MM.1S (cell line): ENCODE results near the gene DCAF11.

ENCODE experiments used
- DNase-seq: peaks from one replicate; pipeline ENCODE4 v3.0.0-alpha.2; 2015
- H2AFZ ChIP-seq: fragments of 300-600 bp; sonication (generic); 2 replicates; pipeline ENCODE4 v1.6.0; 2016; ENCODE audit warnings: antibody characterized with exemption, low read length
- H3F3A ChIP-seq: fragments of 300-600 bp; sonication (generic); 2 replicates; pipeline ENCODE4 v1.6.1; 2016; ENCODE audit warnings: mild to moderate bottlenecking, antibody characterized with exemption, low read length, moderate library complexity, mixed read lengths; ENCODE audit not compliant: insufficient read depth
- H3K27ac ChIP-seq: fragments of 300-600 bp; sonication (generic); 2 replicates; pipeline ENCODE4 v1.5.1; 2016; ENCODE audit warnings: mild to moderate bottlenecking, low read length
- H3K27me3 ChIP-seq: fragments of 300-600 bp; sonication (generic); replicated peaks from 2 replicates; pipeline ENCODE4 v1.6.0; 2016; ENCODE audit warnings: low read length; ENCODE audit not compliant: insufficient read depth
- H3K36me3 ChIP-seq: fragments of 300-600 bp; sonication (generic); replicated peaks from 2 replicates; pipeline ENCODE4 v1.6.1; 2016; ENCODE audit warnings: mild to moderate bottlenecking, low read length, mixed read lengths; ENCODE audit not compliant: insufficient read depth
- H3K4me1 ChIP-seq: fragments of 300-600 bp; sonication (generic); 2 replicates; pipeline ENCODE4 v1.6.1; 2016; ENCODE audit warnings: low read length, mixed read lengths
- H3K4me2 ChIP-seq: fragments of 300-600 bp; sonication (generic); 2 replicates; pipeline ENCODE4 v1.6.0; 2016; ENCODE audit warnings: low read depth, low read length
- H3K4me3 ChIP-seq: fragments of 300-600 bp; sonication (generic); 2 replicates; pipeline ENCODE4 v1.5.1; 2016; ENCODE audit warnings: low read length, mixed read lengths
- H3K79me2 ChIP-seq: fragments of 300-600 bp; sonication (generic); 2 replicates; pipeline ENCODE4 v1.6.1; 2016; ENCODE audit warnings: mixed run types, low read length, mixed read lengths
- H3K9ac ChIP-seq: fragments of 300-600 bp; sonication (generic); 2 replicates; pipeline ENCODE4 v1.6.1; 2016; ENCODE audit warnings: low read length, mixed read lengths
- H3K9me2 ChIP-seq: fragments of 300-600 bp; sonication (generic); replicated peaks from 2 replicates; pipeline ENCODE4 v1.6.1; 2016; ENCODE audit warnings: mild to moderate bottlenecking, low read length, mixed read lengths; ENCODE audit not compliant: insufficient read depth
- H3K9me3 ChIP-seq: fragments of 300-600 bp; sonication (generic); replicated peaks from 2 replicates; pipeline ENCODE4 v1.6.1; 2016; ENCODE audit warnings: mild to moderate bottlenecking, low read length, mixed read lengths; ENCODE audit not compliant: insufficient read depth
- H4K20me1 ChIP-seq: fragments of 300-600 bp; sonication (generic); 2 replicates; pipeline ENCODE4 v1.6.1; 2016; ENCODE audit warnings: mild to moderate bottlenecking, low read length, moderate library complexity, mixed read lengths; ENCODE audit not compliant: insufficient read depth
- EZH2 ChIP-seq: fragments of 300-600 bp; sonication (generic); optimal IDR thresholded peaks from 2 replicates; pipeline ENCODE3; 2017; ENCODE audit warnings: low read depth, mild to moderate bottlenecking, antibody characterized with exemption, low read length, mixed read lengths
- EZH2phosphoT487 ChIP-seq: fragments of 300-600 bp; sonication (generic); IDR thresholded peaks from 2 replicates; pipeline ENCODE4 v1.6.1; 2018; ENCODE audit warnings: antibody characterized with exemption, low read length
- TF ChIP-seq, protein P1 (sequence below): fragments of 300-600 bp; sonication (generic); IDR thresholded peaks from 2 replicates; pipeline ENCODE4 v1.5.1; 2016; ENCODE audit warnings: antibody characterized with exemption, low read length, mixed read lengths

The DCAF11 gene

DNA sequence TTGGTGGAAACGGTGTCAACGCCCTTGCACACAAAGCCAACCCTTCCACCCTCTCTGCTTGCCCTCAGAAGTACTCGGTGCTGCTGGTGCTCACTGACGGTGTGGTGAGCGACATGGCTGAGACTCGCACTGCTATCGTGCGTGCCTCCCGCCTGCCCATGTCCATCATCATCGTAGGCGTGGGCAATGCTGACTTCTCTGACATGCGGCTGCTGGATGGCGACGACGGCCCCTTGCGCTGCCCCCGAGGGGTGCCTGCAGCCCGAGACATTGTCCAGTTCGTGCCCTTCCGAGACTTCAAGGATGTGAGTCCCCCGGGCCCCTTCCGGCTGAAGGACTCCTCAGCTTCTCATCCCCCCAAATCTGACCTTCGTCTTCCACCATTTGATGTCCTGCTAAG, 37.5 kb upstream of the DCAF11 start:
- Histone ChIP-seq H3K9me2 (no peaks in the 10 kb centered on the region), H3K4me2 (no peak overlapping the region), H3K27me3 (no peaks in the 10 kb centered on the region), H3K9me3 (no peaks in the 10 kb centered on the region), H3K9ac (no peak overlapping the region), H4K20me1 (no peaks in the 10 kb centered on the region), H3K4me3 (no peak overlapping the region), H3K4me1 (peaks cover 12% of the 10 kb centered on the region), H2AFZ (no peak overlapping the region), H3F3A (no peaks in the 10 kb centered on the region), H3K36me3 (no peaks in the 10 kb centered on the region), H3K27ac (no peak overlapping the region), H3K79me2 (no peaks in the 10 kb centered on the region)
- no peak for TF ChIP-seq EZH2phosphoT487
- TF ChIP-seq, protein P1, sequence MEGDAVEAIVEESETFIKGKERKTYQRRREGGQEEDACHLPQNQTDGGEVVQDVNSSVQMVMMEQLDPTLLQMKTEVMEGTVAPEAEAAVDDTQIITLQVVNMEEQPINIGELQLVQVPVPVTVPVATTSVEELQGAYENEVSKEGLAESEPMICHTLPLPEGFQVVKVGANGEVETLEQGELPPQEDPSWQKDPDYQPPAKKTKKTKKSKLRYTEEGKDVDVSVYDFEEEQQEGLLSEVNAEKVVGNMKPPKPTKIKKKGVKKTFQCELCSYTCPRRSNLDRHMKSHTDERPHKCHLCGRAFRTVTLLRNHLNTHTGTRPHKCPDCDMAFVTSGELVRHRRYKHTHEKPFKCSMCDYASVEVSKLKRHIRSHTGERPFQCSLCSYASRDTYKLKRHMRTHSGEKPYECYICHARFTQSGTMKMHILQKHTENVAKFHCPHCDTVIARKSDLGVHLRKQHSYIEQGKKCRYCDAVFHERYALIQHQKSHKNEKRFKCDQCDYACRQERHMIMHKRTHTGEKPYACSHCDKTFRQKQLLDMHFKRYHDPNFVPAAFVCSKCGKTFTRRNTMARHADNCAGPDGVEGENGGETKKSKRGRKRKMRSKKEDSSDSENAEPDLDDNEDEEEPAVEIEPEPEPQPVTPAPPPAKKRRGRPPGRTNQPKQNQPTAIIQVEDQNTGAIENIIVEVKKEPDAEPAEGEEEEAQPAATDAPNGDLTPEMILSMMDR: no peak
- no peak for TF ChIP-seq EZH2
- no peak for DNase-seq

DNA sequence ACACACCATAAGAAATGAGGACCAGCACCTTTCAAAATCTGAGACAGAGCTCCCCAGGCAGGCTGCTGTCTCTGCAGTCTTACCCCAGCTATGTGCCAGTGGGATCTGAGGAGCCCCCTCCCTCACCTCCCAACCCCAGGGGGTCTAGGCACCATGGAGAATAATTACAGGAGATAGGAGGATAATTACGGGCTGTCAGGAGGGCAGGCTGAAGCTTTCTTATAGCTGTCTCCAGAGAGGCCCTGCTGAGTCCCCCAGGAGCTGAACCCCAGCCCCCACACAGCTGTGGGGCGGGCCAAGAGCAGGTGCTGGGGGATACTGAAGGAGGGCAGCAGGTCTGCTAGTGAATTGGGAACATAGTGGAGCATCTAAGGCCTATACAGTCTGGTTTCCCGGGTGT, 36.4 kb upstream of the DCAF11 start:
- no peak for DNase-seq
- no peaks in the 10 kb centered on the region for H3K9me3 ChIP-seq

DNA sequence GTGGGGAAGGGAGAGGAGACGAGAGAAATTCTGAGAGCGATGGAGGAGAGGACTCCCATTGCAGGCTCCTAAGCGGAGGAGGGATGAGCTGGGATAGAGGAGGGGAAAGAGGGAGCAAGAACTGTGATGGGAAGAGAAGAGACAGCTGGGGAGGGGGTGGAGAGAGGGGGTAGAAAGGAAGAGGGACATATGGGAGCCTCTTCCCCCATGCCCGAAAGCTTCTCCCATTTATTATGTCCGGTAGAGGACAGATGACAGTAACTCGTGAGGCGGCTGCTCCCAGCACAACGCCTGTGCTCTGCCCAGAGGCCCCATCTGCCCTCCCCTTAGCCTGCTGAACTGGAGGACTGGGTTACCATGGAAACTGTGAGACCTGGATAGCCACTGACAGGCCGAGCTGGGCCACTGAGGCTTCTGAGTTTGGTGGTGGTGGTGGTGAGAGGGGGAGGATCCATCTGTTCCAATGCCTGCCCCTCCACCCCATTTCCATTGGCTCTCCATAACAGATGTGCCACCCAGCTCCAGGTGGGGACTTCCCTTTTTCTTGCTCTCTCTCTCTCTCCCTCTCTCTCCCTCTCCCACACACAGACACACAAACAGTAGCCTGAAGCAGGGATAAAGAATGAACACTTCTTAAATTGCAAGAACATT, 35.0 kb upstream of the DCAF11 start:
- Histone ChIP-seq H3K27ac (no peak overlapping the region), H3K4me2 (no peak overlapping the region), H3K9me3 (no peaks in the 10 kb centered on the region), H3K36me3 (no peaks in the 10 kb centered on the region), H2AFZ (no peak overlapping the region), H3K4me3 (no peak overlapping the region), H3F3A (no peaks in the 10 kb centered on the region), H4K20me1 (no peaks in the 10 kb centered on the region), H3K27me3 (no peaks in the 10 kb centered on the region), H3K79me2 (no peaks in the 10 kb centered on the region), H3K9ac (no peak overlapping the region), H3K4me1 (peaks cover 12% of the 10 kb centered on the region), H3K9me2 (no peaks in the 10 kb centered on the region)
- TF ChIP-seq EZH2phosphoT487 (no peak), EZH2 (no peak)
- TF ChIP-seq, protein P1: no peak
- no peak for DNase-seq

More for the DNA sequence above, 36.4 kb upstream of the DCAF11 start:
- Histone ChIP-seq H3K27me3 (no peaks in the 10 kb centered on the region), H3K9me2 (no peaks in the 10 kb centered on the region), H3K36me3 (no peaks in the 10 kb centered on the region), H3K9ac (no peak overlapping the region), H3K4me2 (no peak overlapping the region), H2AFZ (no peak overlapping the region), H3K4me3 (no peak overlapping the region), H3K79me2 (no peaks in the 10 kb centered on the region), H3K4me1 (peaks cover 12% of the 10 kb centered on the region), H4K20me1 (no peaks in the 10 kb centered on the region), H3F3A (no peaks in the 10 kb centered on the region), H3K27ac (no peak overlapping the region)
- TF ChIP-seq EZH2phosphoT487: no peak
- no peak for TF ChIP-seq EZH2
- TF ChIP-seq, protein P1: no peak
